Measurements from ENCODE around the gene CHID1.

GRCh38 chr11:900545-900944, 10.1 kb downstream of the CHID1 start:
- no peak for TF ChIP-seq CTCF (conservative IDR thresholded peaks at IDR 0.05 in 1 of 2, IDR thresholded peaks at IDR 0.05 in 1 of 2; ENCODE audit: low read depth in 1 of 2, low read length in 2 of 2)
- TF ChIP-seq EZH2 (IDR thresholded peaks at IDR 0.05; ENCODE audit: low read length, missing control alignments) = no peak
